Measurements from ENCODE around the gene HYAL3.

- no peak; the same call in 1 of the 2 replicates for TF ChIP-seq POLR2AphosphoS5 (IDR thresholded peaks at IDR 0.05; ENCODE audit: borderline replicate concordance, low read depth, low read length)
- TF ChIP-seq EZH2 (IDR thresholded peaks at IDR 0.05) = no peak
Observed at GRCh38 chr3:50287262-50287661, 11.9 kb downstream of the HYAL3 start.
